HG03521 (cell line): ENCODE measurements around the gene GTSE1.

Experiments
- ATAC-seq: cut with Tn5 transposase; IDR thresholded peaks from one replicate; pipeline ENCODE4 v1.9.1; 2021; ENCODE audit warnings: mild to moderate bottlenecking, moderate library complexity; ENCODE audit not compliant: unreplicated experiment

The GTSE1 gene

GRCh38 chr22:46363611-46364321 is 67.1 kb downstream of the GTSE1 start:
- no peak for ATAC-seq

- no peak for ATAC-seq
These were observed 67.9 kb downstream of the GTSE1 start for GRCh38 chr22:46364341-46365165.

GRCh38 chr22:46365166-46365624 is 68.5 kb downstream of the GTSE1 start:
- ATAC-seq = no peak

- ATAC-seq = no peak
These were observed 69.7 kb downstream of the GTSE1 start for GRCh38 chr22:46366327-46366731.

GRCh38 chr22:46366801-46367706 is 70.4 kb downstream of the GTSE1 start:
- ATAC-seq = no peak

GRCh38 chr22:46367707-46368191 is 71.1 kb downstream of the GTSE1 start:
- no peak for ATAC-seq

- no peak for ATAC-seq
These were observed 71.8 kb downstream of the GTSE1 start for GRCh38 chr22:46368422-46368821.

GRCh38 chr22:46368871-46369715 is 72.4 kb downstream of the GTSE1 start:
- no peak for ATAC-seq

GRCh38 chr22:46369716-46370583 is 73.3 kb downstream of the GTSE1 start:
- ATAC-seq = no peak

GRCh38 chr22:46370584-46371291 is 74.1 kb downstream of the GTSE1 start:
- no peak for ATAC-seq

GRCh38 chr22:46371623-46372226 is 75.1 kb downstream of the GTSE1 start:
- ATAC-seq = no peak

GRCh38 chr22:46372686-46373085 is 76.0 kb downstream of the GTSE1 start:
- no peak for ATAC-seq

GRCh38 chr22:46373159-46373558 is 76.5 kb downstream of the GTSE1 start:
- ATAC-seq = no peak

- ATAC-seq = no peak
These were observed 77.4 kb downstream of the GTSE1 start for GRCh38 chr22:46373921-46374662.

- ATAC-seq = no peak
These were observed 78.2 kb downstream of the GTSE1 start for GRCh38 chr22:46374663-46375474.

GRCh38 chr22:46376111-46376510 is 79.4 kb downstream of the GTSE1 start:
- ATAC-seq = no peak
